22Rv1 (cell line): ENCODE data around the gene EMCN.

Source experiments
- CTCF ChIP-seq: fragments of 450-650 bp; IDR thresholded peaks from 2 replicates; pipeline ENCODE4 v1.5.1; 2017; ENCODE audit warnings: mild to moderate bottlenecking
- ZFX ChIP-seq: fragments of 450-650 bp; IDR thresholded peaks from 2 replicates; pipeline ENCODE4 v1.6.1; 2017; ENCODE audit warnings: antibody characterized with exemption, borderline replicate concordance

GRCh38 chr4:100461807-100462605, 55.8 kb downstream of the EMCN start:
- TF ChIP-seq CTCF (no peak), ZFX (no peak)
